ENCODE measurements around the gene ARMC3.

The ARMC3 gene

DNA sequence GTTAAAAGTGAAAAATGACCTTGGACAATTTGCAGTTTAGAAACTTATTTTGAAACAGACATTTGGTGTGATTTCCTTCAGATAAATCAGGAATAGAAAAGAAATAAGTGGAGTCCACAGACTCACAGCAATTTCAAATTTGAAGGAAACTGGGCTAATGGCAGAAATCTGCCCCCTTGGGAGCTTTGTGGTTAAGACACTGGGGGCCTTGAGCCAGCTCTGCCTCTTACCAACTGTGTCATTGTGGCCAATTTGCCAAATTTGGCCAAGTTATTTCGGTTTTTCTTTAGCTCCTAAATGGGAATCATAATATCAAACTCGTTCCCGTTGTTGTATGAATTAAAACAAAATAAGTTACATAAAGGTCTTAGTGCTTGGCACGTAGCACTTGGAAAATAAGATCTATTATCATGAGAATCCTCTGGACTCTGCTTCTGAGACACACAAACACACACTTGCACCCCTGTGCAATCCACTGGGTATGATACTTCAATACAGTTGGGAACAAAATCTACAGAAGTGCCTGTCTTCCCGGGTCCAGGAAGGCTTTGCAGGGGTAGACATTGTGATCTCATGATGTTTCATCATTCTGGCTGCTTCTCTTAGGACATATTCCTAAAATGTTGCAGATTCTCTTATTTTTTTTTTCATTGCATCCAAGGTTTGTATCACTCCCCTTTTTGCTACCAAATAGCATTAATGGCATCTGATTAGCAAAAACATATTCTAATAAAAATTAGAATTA, 4.9 kb downstream of the ARMC3 start:
- no peak for DNase-seq

- DNase-seq, result no peak
Observed at GRCh38 chr10:22934726-22935125, 6.9 kb downstream of the ARMC3 start.

- DNase-seq, result no peak
Observed at GRCh38 chr10:22942437-22942836, 14.6 kb downstream of the ARMC3 start.

DNA sequence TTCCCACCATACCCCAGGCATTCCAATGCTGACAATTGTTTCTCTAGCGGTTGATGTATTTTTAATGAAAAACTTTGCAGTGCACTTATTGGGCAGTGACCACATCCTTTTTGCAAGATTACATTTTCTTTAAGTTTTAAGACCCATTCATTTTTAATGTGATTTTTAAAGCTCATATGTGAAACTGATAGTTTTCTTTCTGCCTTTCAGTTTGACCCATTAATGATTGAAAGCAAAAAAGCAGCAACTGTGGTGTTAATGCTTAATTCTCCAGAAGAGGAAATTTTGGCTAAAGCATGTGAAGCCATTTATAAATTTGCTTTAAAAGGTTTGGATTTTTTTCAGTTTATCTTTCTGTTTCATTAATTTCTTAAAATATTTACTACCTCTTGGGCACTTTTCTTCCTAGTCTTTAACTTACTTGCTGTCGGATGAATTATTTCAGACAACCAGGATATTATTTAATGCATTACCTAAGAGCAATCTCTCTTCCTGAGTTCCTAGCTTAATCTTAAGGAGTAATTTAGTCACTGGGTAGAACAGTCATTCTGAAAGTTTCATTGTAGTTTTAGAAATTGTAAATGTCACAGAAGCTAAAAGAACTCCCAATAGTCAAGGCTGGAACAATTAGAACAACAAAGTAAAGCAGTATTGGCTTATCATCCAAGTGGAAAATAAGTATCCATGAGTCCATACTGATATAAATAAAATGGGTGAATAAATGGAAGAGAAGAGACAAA, 18.3 kb downstream of the ARMC3 start:
- DNase-seq, result no peak

DNA sequence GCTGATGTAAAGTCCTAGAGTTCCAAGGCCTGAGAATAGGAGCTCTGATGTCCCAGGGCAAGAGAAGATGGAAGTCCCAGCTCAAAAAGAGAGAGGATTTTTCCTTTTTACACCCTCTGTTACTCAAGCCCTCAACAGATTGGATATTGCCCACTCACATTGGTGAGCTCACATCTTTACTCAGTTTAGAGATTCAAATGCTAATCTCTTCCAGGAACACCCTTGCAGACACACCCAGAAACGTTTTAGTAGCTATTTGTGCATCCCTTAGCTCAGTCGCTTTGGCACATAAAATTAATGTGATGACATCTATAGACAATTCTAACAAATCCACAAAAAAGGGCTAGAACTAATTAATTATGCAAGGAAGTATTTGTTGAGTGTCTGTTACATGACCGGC, 27.1 kb downstream of the ARMC3 start:
- DNase-seq, result no peak

GRCh38 chr10:22958338-22958737, 30.5 kb downstream of the ARMC3 start:
- DNase-seq, result no peak

DNA sequence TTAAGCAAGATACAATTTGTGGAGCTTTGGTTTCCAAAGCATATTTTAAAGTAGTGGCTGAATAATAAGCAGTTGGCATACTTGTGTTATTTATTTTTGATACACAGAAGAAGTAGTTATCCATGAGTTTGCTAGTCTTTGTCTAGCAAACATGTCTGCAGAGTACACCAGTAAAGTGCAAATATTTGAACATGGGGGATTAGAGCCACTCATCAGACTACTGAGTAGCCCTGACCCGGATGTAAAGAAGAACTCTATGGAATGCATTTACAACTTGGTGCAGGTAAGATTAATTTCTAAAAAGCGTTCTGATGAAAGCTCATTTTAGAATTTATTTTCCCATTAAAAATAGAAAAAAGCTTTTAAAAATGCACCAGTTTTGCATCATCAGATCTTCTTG, 31.4 kb downstream of the ARMC3 start:
- no peak for DNase-seq

GRCh38 chr10:22959950-22960349, 32.1 kb downstream of the ARMC3 start:
- DNase-seq, result no peak

GRCh38 chr10:22962817-22963216, 35.0 kb downstream of the ARMC3 start:
- DNase-seq, result no peak

GRCh38 chr10:22969704-22970103, 41.9 kb downstream of the ARMC3 start:
- DNase-seq, result no peak

DNA sequence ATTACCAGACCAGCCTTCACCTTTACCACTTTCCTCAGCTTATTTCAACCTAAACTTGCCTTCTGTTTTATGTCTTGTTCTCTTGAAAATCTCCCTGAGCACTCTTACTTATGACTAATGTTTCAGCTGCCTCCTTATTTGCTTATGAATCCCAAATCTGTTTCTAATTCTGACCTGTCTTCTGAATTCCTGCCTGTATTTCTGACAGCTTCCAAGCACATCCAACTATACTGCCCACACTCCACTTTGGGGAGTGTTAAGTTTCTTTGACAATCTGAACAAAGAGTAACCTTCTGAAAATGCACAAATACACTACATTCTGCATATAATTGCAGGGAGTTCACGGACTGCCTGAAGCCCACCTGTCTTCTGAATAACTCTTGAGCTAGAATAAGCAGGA, 48.7 kb downstream of the ARMC3 start:
- no peak for DNase-seq

GRCh38 chr10:22977751-22978150, 49.9 kb downstream of the ARMC3 start:
- DNase-seq, result no peak

GRCh38 chr10:22978287-22978686, 50.4 kb downstream of the ARMC3 start:
- DNase-seq, result no peak

DNA sequence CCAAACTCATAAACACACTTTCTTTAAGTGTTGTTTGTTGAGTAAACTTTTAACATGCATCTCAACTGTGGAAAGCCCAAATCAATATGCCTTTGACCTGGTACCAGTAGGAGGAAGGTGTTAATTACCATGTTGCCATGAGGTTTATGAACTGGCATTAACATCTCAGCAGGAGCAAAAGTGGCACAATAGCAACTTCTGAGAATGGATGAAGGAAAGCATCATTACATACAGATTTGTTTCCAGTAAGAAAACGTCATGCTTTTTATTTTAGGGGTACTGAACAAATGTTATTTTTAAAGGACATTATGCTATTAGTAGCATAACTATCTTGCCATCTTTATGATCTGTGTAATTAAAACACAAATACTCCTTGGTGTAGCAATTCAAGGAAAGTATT, 51.1 kb downstream of the ARMC3 start:
- DNase-seq, result no peak

DNA sequence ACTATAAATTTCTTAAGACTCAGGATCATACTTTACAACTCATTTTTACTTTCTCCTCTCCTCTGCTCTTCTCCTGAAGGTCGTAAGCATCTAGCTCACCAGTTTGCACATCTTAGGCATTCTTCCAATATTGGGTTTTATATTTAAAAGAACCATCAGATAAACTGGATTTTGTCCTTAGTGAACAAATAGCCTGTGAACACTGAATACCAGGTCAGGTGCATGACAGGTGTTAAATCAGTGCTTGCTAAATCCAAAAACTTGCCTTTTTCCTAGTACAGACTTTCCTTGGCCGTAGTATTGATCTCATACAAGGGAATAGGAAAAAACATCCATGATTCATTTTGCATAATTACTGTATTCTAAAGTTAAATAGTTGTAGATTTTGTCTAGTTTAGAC, 53.0 kb downstream of the ARMC3 start:
- DNase-seq, result no peak

DNA sequence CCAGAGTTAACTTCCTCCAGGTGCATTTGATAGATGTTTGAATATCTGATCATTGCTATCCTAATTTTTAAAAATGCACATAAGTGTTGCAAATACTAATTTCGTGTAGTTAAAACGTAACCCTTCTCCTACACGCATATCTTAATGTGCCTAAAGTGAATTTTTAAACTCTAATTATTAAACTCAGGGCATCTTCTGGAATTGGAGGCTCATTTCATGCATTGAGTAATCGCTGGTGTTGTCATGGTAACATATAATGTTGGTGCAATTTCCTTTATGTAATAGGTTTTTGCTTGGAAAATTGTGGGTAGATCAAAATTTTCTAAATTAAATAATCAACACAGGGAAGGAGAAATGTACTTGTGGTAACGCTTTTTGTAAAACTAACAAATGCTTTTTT, 56.2 kb downstream of the ARMC3 start:
- DNase-seq, result no peak

GRCh38 chr10:22986771-22987542, 59.1 kb downstream of the ARMC3 start:
- DNase-seq, result no peak

- DNase-seq, result peak; percentile 54
Observed at GRCh38 chr10:22988581-22989360, 60.9 kb downstream of the ARMC3 start.

DNA sequence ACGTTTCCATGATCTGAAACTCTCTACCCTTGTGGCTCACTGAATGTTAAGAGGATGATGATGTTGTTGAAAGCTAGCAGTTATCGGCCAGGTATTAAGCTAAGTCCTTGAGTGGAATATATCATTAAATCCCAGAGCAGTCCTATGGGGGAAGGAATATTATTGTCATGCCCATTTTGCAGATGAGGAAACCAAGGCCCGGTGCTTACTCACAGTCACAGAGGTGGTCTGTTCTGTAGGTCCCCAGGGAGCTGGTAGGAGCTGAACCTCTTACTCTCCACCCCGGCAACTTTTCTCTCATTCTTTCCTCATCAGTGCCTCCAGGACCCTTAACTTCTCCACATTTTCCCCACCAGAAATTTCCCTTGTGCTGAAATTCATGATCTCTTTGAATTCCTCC, 62.6 kb downstream of the ARMC3 start:
- DNase-seq, result no peak

DNA sequence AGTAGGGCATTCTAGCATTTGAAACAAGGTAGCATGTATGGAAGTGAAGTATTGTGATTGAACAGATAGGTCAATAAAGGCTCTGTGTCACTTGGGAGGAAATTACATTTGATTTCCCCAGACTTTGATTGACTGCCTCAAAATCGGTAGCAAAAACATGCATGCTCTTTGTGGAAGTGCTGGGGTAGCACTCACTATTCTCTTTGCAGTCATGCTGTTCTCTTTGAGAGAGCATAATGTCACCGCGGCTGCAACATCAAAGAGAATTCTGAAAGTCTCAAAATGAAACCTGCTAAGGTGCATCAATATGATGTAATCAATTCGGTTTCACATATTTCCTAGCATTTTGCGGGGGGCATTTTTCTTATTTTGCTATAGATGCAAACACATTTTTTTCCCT, 64.2 kb downstream of the ARMC3 start:
- DNase-seq, result peak; percentile 3

GRCh38 chr10:22992621-22993020, 64.8 kb downstream of the ARMC3 start:
- no peak for DNase-seq

DNA sequence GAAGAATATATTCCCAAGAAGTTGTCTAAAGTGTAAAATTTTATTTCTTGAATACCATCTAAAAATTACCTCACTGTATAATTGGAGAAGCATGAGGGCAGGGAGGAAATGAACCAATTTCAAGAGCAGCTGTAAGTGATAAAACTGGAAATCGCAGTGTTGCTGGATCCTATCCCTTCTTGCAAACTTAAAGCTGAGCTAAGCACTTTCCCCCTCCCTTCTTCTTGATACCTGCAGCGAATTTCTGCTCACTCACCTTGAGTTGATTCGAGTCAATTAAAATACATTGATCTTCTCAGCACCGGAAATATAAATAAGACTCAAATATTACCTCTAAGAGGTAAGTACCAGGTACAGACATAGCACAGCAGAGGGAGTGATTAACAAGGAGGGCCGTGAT, 65.5 kb downstream of the ARMC3 start:
- no peak for DNase-seq

DNA sequence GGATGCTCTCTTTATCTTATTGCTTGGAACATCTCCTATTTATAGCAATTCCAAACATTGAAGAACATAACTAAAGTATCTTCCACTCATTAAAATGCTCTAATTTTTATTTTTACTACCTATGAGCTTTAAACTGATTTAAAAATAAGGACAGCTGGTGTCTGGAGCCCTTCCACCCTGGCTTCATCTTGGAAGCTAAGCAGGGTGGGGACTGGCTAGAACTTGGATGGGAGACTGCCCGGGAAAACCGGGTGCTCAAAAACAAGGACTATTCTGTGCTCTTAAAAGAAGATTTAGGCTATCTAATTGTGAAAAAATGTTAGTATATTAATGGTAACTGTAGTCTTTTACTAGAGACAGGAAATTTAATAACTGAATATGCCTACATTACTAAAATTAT, 69.2 kb downstream of the ARMC3 start:
- no peak for DNase-seq

All from stimulated activated CD4-positive, alpha-beta T cell treated with anti-CD3 and anti-CD28 coated beads, Interleukin-12 subunit alpha, Interleukin-12 subunit beta, amount 100 ng/mL, for 4 hours (primary cell).